Activated CD8-positive, alpha-beta T cell treated with anti-CD3 and anti-CD28 coated beads, Interleukin-2, amount 10 ng/mL, durations not matched to agents 7 days and 5 days (primary cell): ENCODE measurements around the gene NTHL1. TPM values are rescaled to one million over a fixed set of nuclear protein-coding genes. Genes with fewer than 3 reads are reported as not detected.

ENCODE experiments used
- ATAC-seq: fragments of 150-1000 bp; cut with Tn5 transposase; one replicate; pipeline ENCODE4 v1.10.0; 2021; ENCODE audit warnings: moderate library complexity
- CTCF ChIA-PET: fragments of 350-600 bp; sonication (Branson Sonifier 250); formaldehyde crosslinking; loops from one replicate; lab custom pipeline; 2021; ENCODE audit warnings: antibody characterized with exemption; lab: Charles Lee
- POLR2A ChIA-PET: fragments of 350-600 bp; sonication (Branson Sonifier 250); formaldehyde crosslinking; loops from one replicate; lab custom pipeline; 2021; ENCODE audit warnings: antibody characterized with exemption; lab: Charles Lee
- DNase-seq: peaks from one replicate; pipeline ENCODE4 v3.0.0-alpha.2; 2020
- H3K27ac Mint-ChIP-seq: one replicate; pipeline ENCODE4 v1.8.0; 2021; ENCODE audit warnings: mild to moderate bottlenecking, mixed read lengths
- H3K27me3 Mint-ChIP-seq: one replicate; pipeline ENCODE4 v1.8.0; 2021; ENCODE audit warnings: low read depth, mixed read lengths
- H3K36me3 Mint-ChIP-seq: one replicate; pipeline ENCODE4 v1.8.0; 2021; ENCODE audit warnings: low read depth, mixed read lengths
- H3K4me1 Mint-ChIP-seq: one replicate; pipeline ENCODE4 v1.8.0; 2021; ENCODE audit warnings: low read depth, mixed read lengths
- H3K4me3 Mint-ChIP-seq: one replicate; pipeline ENCODE4 v1.8.0; 2021; ENCODE audit warnings: mild to moderate bottlenecking, mixed read lengths
- H3K9me3 Mint-ChIP-seq: one replicate; pipeline ENCODE4 v1.8.0; 2022; ENCODE audit warnings: mixed read lengths; ENCODE audit not compliant: insufficient read depth
- total RNA-seq, 2 experiments: library from RNA; stranded (reverse); gene quantifications; one replicate each; pipeline ENCODE4 v1.2.3, GENCODE V29; 2021

NTHL1 gene
- total RNA-seq, 2 experiments from 2014 or later = 29.9 to 35.3 TPM

- H3K9me3 Mint-ChIP-seq = no peaks in the 10 kb centered on the region
- ChIA-PET CTCF (no interaction called here), POLR2A (no interaction called here)
- H3K4me3 Mint-ChIP-seq = no peak overlapping the region
- no peaks in the 10 kb centered on the region for H3K4me1 Mint-ChIP-seq
- DNase-seq = no peak
- H3K27me3 Mint-ChIP-seq = no peaks in the 10 kb centered on the region
- peaks cover 3% of the 10 kb centered on the region for H3K36me3 Mint-ChIP-seq
- no peak for ATAC-seq
- no peak overlapping the region for H3K27ac Mint-ChIP-seq
Measured at GRCh38 chr16:2074071-2074470, 26.4 kb upstream of the NTHL1 start.

DNA sequence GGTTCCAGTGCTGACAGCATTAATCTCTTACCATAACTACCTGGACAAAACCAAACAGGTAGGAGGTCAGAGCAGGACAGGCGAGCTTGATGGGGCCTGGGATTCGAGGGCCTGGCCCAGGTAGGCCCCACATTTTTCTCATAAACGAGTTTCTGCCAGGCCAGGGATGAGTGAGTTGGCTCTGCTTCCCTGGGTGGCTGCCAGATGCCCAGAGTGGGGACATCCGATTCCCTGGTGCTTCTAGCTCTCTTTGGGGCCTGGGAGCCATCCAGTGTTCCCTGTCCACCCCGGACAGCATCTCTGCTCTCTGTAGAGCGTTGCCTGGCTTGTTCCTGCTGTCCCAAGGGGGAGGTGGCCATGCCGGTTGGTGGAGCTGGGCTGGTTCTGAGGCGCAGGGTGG is 25.3 kb upstream of the NTHL1 start:
- POLR2A ChIA-PET = no interaction called here
- no peak for DNase-seq
- Mint-ChIP-seq H3K4me1 (no peaks in the 10 kb centered on the region), H3K36me3 (peaks cover 6% of the 10 kb centered on the region), H3K9me3 (no peaks in the 10 kb centered on the region), H3K27me3 (no peaks in the 10 kb centered on the region), H3K4me3 (no peak overlapping the region), H3K27ac (no peak overlapping the region)
- CTCF ChIA-PET = no interaction called here
- no peak for ATAC-seq

DNA sequence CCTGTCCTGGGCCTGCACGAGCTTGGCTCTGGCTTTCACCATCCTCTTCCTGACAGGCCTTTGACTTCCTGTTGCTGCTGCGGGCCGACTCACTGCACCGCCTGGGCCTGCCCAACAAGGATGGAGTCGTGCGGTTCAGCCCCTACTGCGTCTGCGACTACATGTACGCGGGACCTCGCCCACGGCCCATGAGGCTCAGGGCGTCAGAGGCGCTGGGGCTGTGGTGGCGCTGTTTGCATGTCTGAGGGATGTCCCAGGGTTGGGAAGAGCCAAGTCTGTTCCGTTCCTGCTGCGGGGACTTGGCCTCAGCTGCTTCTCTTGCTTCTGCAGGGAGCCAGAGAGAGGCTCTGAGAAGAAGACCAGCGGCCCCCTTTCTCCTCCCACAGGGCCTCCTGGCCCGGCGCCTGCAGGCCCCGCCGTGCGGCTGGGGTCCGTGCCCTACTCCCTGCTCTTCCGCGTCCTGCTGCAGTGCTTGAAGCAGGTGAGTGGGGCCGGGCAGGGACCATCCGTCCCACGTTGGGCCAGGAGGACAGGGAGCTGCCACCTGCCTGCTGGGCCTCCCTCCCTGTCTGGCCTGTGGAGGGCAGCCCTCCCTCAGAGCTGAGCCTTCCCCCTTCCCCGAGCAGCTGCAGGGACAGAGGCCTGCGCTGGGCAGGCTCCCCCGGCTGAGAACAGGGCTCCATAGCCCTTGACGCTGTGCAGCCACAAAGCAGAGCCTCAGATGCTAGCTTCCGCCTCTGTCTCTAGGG is 24.0 kb upstream of the NTHL1 start:
- ATAC-seq = no peak
- Mint-ChIP-seq H3K4me3 (no peak overlapping the region), H3K9me3 (no peaks in the 10 kb centered on the region), H3K27ac (no peak overlapping the region), H3K36me3 (peaks cover 10% of the 10 kb centered on the region), H3K27me3 (no peaks in the 10 kb centered on the region), H3K4me1 (no peaks in the 10 kb centered on the region)
- POLR2A ChIA-PET = no interaction called here
- no peak for DNase-seq
- CTCF ChIA-PET = no interaction called here

DNA sequence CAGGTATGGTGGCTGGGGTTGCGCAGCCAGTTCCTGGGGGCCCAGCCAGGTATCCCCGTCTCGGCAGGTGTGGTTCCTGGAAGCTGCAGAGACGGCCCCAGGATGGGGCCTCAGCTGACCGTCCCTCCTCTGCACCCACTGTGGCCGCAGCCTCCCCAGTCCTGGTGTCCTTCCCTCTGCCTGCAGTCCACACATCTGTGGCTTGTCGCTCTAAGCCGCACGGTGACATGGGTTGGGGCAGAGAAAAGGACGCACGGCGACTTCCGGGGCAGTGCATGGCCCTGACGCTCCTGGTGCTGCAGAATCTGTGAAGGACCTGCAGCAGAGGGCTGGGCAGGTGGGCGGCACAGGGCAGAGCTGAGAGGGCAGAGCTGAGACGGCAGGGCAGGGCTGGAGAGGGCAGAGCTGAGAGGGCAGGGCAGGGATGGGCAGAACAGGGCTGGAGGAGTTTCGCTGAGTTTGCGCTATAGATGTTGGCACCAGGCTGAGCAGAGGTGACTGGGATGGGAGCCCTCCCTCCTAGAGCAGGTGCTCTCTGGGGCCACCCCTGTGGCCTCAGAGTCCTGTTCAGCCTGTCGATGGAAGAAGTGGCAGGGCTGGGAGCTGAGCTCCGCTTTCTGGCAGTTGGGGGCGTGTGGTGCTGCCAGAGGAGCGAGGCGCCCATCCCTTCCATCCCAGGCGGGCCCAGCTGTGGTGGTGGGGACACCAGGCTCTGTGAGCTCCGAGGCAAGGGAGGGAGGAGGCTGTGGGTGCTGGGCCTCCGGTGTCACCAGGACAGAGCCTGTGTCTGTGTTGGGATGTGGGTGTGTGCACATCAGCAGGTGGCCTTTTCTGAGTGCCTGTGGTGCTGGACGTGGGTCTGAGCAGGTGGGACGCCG is 23.2 kb upstream of the NTHL1 start:
- H3K4me1 Mint-ChIP-seq = no peaks in the 10 kb centered on the region
- POLR2A ChIA-PET = no interaction called here
- H3K4me3 Mint-ChIP-seq = no peak overlapping the region
- CTCF ChIA-PET = no interaction called here
- H3K27ac Mint-ChIP-seq = no peak overlapping the region
- H3K9me3 Mint-ChIP-seq = no peaks in the 10 kb centered on the region
- H3K27me3 Mint-ChIP-seq = no peaks in the 10 kb centered on the region
- peaks cover 16% of the 10 kb centered on the region for H3K36me3 Mint-ChIP-seq
- ATAC-seq (no peak), DNase-seq (no peak)

DNA sequence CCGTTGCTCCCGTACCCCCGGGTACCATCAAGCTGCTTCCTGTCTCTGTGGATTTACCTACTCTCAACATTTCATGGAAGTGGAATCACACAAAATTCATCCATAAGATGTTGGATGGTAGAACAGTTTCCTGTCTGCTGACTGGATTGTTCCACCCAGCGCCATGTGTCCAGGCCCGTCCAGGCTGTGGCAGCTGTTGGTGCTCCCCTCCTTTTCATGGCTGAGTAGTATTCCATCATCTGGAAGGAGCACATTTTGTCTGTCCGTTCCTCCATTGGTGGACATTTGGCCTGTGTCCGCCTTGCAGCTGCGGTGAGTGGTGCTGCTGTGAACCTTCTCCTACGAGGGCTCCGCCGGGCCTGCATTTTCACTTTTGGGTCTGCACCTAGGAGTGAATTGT is 18.5 kb upstream of the NTHL1 start:
- H3K4me3 Mint-ChIP-seq = no peak overlapping the region
- no peaks in the 10 kb centered on the region for H3K4me1 Mint-ChIP-seq
- peaks cover 19% of the 10 kb centered on the region for H3K36me3 Mint-ChIP-seq
- CTCF ChIA-PET = interaction anchor here (1.0 kb wide), 1 partner anchor 9 kb away, joined by 4 read pairs; no protein-coding TSS in a partner anchor
- ATAC-seq (no peak), DNase-seq (no peak)
- H3K27ac Mint-ChIP-seq = no peak overlapping the region
- H3K9me3 Mint-ChIP-seq = no peaks in the 10 kb centered on the region
- POLR2A ChIA-PET = no interaction called here
- H3K27me3 Mint-ChIP-seq = no peaks in the 10 kb centered on the region

- CTCF ChIA-PET = no interaction called here
- H3K27ac Mint-ChIP-seq = no peak overlapping the region
- POLR2A ChIA-PET = no interaction called here
- peaks cover 22% of the 10 kb centered on the region for H3K36me3 Mint-ChIP-seq
- no peak overlapping the region for H3K4me3 Mint-ChIP-seq
- DNase-seq (no peak), ATAC-seq (no peak)
- H3K27me3 Mint-ChIP-seq = no peaks in the 10 kb centered on the region
- H3K9me3 Mint-ChIP-seq = no peaks in the 10 kb centered on the region
- no peaks in the 10 kb centered on the region for H3K4me1 Mint-ChIP-seq
Measured at GRCh38 chr16:2064368-2064945, 16.8 kb upstream of the NTHL1 start.

- H3K4me3 Mint-ChIP-seq = no peak overlapping the region
- DNase-seq = no peak
- ATAC-seq = no peak
- no peak overlapping the region for H3K27ac Mint-ChIP-seq
- POLR2A ChIA-PET = no interaction called here
- CTCF ChIA-PET = no interaction called here
- no peaks in the 10 kb centered on the region for H3K27me3 Mint-ChIP-seq
- no peaks in the 10 kb centered on the region for H3K4me1 Mint-ChIP-seq
- H3K36me3 Mint-ChIP-seq = peaks cover 22% of the 10 kb centered on the region
- no peaks in the 10 kb centered on the region for H3K9me3 Mint-ChIP-seq
Measured at GRCh38 chr16:2063861-2064260, 16.2 kb upstream of the NTHL1 start.

- no peak overlapping the region for H3K27ac Mint-ChIP-seq
- no peaks in the 10 kb centered on the region for H3K4me1 Mint-ChIP-seq
- ChIA-PET CTCF (interaction anchor here (1.2 kb wide), 1 partner anchor 15 kb away, joined by 3 read pairs; the partner anchor contains the start of genes NTHL1 and TSC2), POLR2A (no interaction called here)
- ATAC-seq (no peak), DNase-seq (no peak)
- H3K36me3 Mint-ChIP-seq = peaks cover 18% of the 10 kb centered on the region
- no peaks in the 10 kb centered on the region for H3K9me3 Mint-ChIP-seq
- no peak overlapping the region for H3K4me3 Mint-ChIP-seq
- H3K27me3 Mint-ChIP-seq = no peaks in the 10 kb centered on the region
Measured at GRCh38 chr16:2062801-2063200, 15.2 kb upstream of the NTHL1 start.

DNA sequence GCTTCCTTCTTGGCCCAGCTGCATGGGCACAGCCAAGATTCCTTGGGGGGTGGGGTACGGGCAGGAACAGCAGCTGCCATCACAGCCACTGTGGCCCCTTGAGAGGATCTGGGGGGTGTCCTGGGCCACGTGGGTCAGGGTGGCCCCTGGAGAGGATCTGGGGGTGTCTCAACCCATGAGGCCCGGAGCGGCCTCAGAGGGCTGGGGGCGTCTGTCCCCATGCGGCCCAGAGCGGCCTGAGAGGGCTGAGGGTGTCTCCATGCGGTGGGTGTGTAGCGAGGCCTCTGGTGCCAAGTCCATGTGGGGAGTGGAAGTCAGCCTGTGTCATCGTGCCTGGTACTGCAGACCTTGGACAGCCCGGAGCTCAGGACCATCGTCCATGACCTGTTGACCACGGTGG is 13.9 kb upstream of the NTHL1 start:
- Mint-ChIP-seq H3K27ac (no peak overlapping the region), H3K27me3 (no peaks in the 10 kb centered on the region), H3K4me1 (no peaks in the 10 kb centered on the region), H3K36me3 (peaks cover 15% of the 10 kb centered on the region), H3K9me3 (no peaks in the 10 kb centered on the region), H3K4me3 (no peak overlapping the region)
- CTCF ChIA-PET = interaction anchor here (1.2 kb wide), 1 partner anchor 13 kb away, joined by 3 read pairs; the partner anchor contains the start of genes NTHL1 and TSC2
- POLR2A ChIA-PET = interaction anchor here (0.6 kb wide), 1 partner anchor 24 kb away, joined by 3 read pairs; no protein-coding TSS in a partner anchor
- DNase-seq (no peak), ATAC-seq (no peak)

GRCh38 chr16:2061023-2061422 is 13.4 kb upstream of the NTHL1 start:
- Mint-ChIP-seq H3K27me3 (no peaks in the 10 kb centered on the region), H3K36me3 (peaks cover 10% of the 10 kb centered on the region), H3K4me1 (no peaks in the 10 kb centered on the region), H3K27ac (no peak overlapping the region), H3K4me3 (no peak overlapping the region), H3K9me3 (no peaks in the 10 kb centered on the region)
- DNase-seq = no peak
- POLR2A ChIA-PET = no interaction called here
- CTCF ChIA-PET = no interaction called here
- no peak for ATAC-seq

- ChIA-PET CTCF (no interaction called here), POLR2A (no interaction called here)
- Mint-ChIP-seq H3K9me3 (no peaks in the 10 kb centered on the region), H3K36me3 (peaks cover 7% of the 10 kb centered on the region), H3K27ac (no peak overlapping the region), H3K4me3 (no peak overlapping the region), H3K27me3 (no peaks in the 10 kb centered on the region), H3K4me1 (no peaks in the 10 kb centered on the region)
- no peak for DNase-seq
- ATAC-seq = no peak
Measured at GRCh38 chr16:2060346-2060745, 12.7 kb upstream of the NTHL1 start.

DNA sequence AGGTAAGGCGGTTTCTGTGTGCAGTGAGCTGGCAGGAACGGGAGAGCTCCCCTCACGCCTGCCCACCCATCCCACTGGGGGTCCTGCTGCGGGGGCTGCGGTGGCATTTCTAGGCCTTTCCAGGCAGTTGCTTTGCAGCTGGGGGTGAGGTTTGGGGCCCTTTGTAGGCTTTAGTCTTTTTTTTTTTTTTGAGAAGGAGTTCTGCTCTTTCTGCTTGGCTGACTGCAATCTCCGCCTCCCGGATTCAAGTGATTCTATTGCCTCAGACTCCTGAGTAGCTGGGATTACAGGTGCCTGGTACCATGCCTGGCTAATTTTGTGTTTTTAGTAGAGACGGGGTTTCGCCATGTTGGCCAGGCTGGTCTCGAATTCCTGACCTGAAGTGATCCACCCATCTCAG is 11.2 kb upstream of the NTHL1 start:
- Mint-ChIP-seq H3K36me3 (peaks cover 5% of the 10 kb centered on the region), H3K4me1 (no peaks in the 10 kb centered on the region), H3K27ac (no peak overlapping the region), H3K9me3 (no peaks in the 10 kb centered on the region), H3K4me3 (no peak overlapping the region), H3K27me3 (no peaks in the 10 kb centered on the region)
- ChIA-PET CTCF (no interaction called here), POLR2A (no interaction called here)
- no peak for ATAC-seq
- DNase-seq = no peak
